CD4-positive, alpha-beta T cell treated with Interleukin-6 at 100 ng/mL for 8 hours (primary cell): ENCODE results near the gene CHPT1.

Experiments
- DNase-seq: peaks from one replicate; pipeline ENCODE4 v3.0.0-alpha.2; 2020; ENCODE audit warnings: mixed read lengths, low spot score

Gene CHPT1

GRCh38 chr12:101763246-101763931 lies 65.9 kb downstream of the CHPT1 start:
- DNase-seq = no peak

- DNase-seq = no peak
Measured at GRCh38 chr12:101764051-101764792, 66.8 kb downstream of the CHPT1 start.

- no peak for DNase-seq
Measured at GRCh38 chr12:101767537-101767936, 70.1 kb downstream of the CHPT1 start.

- no peak for DNase-seq
Measured at GRCh38 chr12:101768781-101769180, 71.3 kb downstream of the CHPT1 start.

DNA sequence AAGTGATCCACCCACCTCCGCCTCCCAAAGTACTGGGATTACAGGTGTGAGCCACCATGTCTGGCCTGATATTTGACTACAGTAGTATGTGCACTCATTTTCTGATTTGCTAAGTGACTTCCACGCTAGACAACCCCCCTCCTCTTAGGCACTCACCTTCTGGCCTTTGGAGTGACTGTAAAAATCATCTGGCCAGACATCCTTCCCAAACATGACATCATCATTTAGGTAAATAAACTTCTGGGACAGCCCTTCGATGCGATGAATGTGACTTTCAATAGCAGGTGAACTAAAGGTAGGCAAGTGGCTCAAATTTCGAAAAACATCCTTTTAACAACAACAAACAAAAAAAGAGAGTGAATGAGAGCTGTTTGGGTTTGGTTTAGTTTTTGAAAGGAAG lies 72.4 kb downstream of the CHPT1 start:
- DNase-seq = no peak

DNA sequence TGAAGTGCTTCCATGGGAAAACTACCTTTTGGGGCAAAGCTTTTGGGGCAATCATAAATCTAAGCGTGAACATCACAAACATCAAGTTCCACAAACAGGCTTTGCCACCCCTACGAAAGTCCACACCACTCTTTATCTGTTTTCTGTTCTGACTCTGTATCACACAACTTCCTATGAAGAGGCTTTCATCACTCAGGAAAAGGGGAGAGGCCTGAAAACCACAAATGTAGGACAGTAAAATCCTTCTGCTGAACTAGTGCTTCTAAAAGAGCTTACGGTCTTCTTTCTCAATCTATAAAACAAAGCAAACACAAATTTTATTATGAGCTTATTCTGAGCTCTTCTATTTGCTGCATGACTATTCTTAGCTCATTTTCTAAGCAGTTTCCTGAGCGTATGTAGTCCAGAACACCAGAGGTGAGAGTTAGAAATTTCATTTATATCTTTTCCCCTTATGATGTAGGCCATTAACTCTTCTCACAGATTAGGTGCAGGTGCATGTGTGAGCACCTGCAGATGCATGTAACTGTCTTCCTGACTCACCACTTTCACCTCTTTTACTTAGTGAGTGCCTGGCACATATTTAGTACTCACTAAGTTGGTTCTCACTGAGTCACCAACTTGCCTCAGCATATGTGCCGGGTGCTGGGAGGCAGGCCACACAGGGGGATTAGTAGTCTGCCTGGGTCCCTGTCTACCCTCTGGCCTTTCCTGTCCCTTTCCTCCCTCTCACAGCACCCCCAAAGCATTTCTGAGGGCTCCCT lies 74.8 kb downstream of the CHPT1 start:
- no peak for DNase-seq

- peak; percentile 70 for DNase-seq
Measured at GRCh38 chr12:101773650-101774162, 76.3 kb downstream of the CHPT1 start.

DNA sequence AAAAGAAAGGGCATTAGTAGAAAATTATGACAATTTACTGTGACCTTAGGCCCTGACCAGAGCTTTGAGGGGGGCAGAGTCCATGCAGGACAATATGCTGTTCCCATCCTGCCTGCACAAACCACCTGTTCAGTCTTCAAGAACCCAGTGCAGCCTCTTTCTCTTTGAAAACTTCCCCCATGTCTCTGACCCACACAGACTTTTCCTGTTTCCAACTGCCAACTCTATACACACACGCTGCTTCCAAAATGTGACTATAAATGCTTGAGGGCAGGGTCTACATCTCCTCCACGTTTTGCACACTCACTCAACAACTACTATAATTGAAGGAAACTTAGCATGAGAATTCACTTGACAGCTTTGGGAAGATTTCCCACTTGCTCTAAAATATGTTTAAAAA lies 78.4 kb downstream of the CHPT1 start:
- DNase-seq = no peak

DNA sequence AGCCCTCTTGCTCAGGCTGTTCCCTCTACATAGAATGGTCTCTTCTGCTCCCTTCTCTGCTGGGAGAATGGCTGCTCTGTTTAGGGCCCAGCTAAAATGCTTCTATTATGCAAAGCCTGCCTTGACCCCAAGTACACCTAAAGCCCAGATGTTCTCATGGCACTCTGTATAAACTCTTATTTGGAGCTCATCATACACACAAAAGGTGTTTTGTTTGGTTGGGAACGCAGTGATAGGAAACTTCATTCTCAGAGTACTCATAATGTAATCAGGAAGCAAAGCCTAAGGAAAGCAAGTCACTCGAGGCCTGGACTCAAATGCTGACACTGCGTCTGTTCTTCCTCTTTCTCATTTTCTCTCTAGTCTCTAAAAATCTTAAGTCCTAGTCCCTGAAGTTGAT lies 80.0 kb downstream of the CHPT1 start:
- no peak for DNase-seq

GRCh38 chr12:101777978-101778377 lies 80.5 kb downstream of the CHPT1 start:
- DNase-seq = no peak
